Measurements from ENCODE around the gene FGF11.

FGF11 gene

DNA sequence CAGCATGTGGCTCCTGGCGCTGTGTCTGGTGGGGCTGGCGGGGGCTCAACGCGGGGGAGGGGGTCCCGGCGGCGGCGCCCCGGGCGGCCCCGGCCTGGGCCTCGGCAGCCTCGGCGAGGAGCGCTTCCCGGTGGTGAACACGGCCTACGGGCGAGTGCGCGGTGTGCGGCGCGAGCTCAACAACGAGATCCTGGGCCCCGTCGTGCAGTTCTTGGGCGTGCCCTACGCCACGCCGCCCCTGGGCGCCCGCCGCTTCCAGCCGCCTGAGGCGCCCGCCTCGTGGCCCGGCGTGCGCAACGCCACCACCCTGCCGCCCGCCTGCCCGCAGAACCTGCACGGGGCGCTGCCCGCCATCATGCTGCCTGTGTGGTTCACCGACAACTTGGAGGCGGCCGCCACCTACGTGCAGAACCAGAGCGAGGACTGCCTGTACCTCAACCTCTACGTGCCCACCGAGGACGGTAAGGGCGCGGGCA is 31.0 kb upstream of the FGF11 start:
- DNase-seq (ENCODE audit: low read depth, low spot score): no peak

DNA sequence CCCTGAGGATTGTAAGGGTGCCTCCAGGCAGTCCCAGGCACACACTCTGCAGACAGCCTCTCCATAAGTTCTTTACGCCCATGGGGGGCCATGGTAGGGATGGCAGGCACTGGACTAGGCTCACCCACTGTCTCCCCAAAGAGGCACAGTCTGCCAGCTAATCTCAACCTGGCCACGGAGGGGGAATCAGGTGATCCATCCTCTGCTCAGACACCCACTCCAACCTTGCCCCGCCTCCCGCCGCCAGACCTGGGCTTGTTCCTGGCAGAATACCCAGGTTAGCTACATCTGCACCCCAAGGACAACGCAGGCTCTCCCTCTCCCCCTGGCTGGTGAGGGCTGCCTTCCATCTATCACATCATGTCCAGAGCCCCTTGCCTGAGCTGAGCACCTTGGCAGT is 30.4 kb upstream of the FGF11 start:
- DNase-seq (ENCODE audit: low read depth, low spot score): no peak

DNA sequence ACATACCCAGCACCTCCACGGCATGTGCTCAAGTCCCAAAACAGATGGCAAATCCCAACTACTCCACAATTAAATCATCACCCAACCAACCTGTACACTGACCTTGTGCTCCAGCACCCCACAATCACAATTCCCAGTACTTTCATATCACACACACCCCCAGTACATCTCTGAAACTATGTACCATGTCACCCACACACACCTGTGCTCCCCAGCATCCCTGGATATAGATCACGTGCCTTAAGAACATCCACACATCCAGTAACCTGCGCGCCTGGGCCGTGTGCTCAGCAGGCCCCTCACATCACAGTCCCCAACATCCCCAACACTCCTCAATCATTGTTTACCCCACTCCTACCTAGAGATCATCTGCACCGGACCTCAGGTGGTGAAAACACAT is 29.6 kb upstream of the FGF11 start:
- no peak for DNase-seq (ENCODE audit: low read depth, low spot score)

DNA sequence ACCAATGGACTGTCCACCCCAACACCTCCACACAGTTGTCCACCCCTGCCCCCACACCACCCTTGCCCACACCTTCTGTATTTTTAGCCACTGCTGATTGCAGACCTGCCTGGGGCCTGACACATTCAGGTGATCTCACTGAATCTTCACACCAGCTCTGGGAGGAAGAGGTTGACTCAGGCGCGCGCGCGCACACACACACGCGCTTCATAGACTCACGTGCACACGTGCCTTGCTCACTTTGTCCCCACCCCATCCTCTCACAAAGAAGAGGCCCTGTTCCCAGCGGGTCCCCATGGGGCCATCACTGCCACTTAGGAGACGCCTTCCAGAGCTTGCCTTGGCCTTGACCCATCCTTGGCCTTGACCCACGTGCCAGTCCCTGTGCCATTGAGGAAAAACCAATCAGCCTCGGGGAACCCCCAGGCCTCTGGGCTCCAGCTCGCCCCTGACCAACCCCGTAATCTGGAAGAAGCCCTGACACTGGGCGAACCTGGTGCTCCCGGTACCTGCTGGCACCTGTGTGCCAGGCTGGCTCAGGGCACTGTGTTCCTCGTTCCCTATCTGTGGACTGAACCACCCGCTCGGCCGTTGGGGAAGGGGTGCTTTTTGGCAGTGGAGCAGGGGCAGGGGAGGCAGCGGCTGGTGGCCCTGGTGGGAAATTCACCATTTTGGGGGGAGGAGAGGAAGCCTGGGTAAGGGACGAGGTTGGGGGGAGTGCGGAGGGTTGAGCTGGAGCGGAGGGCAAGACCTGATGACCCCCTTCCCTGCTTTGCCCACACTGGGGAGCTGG is 28.5 kb upstream of the FGF11 start:
- no peak for DNase-seq (ENCODE audit: low read depth, low spot score)

DNA sequence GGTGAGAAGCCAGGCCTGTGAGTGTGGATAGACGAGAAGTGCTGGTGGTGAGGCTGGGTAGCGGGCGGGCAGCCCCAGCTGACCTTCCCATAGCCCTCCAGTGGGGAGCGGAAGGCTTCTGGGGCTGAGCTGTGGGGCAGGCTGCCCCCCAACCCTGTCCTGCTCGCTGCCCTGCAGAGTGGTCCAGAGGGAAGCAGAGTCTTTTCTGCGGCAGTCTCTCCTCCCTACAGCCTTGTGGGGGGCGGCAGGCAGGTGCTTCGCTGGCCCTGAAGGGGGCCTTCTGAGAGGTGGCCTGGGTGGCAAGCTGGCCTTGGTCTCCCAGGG is 27.9 kb upstream of the FGF11 start:
- no peak for DNase-seq (ENCODE audit: low read depth, low spot score)

DNA sequence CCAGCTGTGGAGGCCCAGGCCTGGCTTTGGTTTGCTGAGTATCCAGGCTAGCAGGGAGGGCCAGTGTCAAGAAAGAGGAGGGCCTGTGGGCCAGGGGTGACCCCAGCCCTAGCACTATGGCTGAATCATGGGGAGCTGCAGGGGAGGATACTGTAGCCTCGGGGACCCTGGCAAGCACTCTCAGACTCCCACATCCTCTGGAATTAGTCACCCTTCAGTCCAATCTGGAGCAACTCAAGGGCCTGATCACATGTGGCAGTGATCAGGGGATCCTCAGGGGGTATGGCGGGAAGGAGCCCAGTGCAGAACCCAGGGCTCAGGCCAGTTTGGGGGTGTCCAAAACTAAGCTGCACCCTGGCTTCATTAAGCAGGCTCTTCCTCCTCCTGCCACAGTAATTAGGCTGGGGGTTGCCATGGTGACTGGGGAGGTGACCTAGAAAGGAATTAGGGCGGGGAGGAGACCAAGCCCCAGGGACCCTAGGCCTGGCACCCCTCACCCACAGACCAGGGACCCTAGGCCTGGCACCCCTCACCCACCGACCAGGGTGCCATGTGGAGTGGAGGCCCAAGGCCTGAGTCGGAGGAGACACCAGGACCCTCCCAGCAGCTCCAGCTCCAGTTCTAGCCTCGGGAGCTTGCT is 25.8 kb upstream of the FGF11 start:
- no peak for DNase-seq (ENCODE audit: low read depth, low spot score)

DNA sequence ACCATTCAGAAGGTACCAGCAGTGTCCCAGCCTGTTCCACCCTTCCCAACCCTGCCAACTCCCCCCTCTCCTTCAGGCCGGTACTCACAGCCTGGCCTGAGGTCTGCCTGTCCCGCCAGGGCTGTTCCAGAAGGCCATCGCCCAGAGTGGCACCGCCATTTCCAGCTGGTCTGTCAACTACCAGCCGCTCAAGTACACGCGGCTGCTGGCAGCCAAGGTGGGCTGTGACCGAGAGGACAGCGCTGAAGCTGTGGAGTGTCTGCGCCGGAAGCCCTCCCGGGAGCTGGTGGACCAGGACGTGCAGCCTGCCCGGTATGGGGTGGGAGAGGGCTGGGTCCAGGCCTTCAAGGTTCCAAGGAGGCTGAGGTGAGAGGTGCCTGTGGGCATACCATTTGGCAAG is 24.5 kb upstream of the FGF11 start:
- no peak for DNase-seq (ENCODE audit: low read depth, low spot score)

DNA sequence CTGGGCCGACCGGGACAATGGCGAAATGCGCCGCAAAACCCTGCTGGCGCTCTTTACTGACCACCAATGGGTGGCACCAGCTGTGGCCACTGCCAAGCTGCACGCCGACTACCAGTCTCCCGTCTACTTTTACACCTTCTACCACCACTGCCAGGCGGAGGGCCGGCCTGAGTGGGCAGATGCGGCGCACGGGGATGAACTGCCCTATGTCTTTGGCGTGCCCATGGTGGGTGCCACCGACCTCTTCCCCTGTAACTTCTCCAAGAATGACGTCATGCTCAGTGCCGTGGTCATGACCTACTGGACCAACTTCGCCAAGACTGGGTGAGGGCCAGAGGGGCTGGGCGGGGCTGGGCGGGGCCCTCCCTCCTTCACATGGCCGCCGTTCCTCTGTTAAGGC is 23.5 kb upstream of the FGF11 start:
- no peak for DNase-seq (ENCODE audit: low read depth, low spot score)

DNA sequence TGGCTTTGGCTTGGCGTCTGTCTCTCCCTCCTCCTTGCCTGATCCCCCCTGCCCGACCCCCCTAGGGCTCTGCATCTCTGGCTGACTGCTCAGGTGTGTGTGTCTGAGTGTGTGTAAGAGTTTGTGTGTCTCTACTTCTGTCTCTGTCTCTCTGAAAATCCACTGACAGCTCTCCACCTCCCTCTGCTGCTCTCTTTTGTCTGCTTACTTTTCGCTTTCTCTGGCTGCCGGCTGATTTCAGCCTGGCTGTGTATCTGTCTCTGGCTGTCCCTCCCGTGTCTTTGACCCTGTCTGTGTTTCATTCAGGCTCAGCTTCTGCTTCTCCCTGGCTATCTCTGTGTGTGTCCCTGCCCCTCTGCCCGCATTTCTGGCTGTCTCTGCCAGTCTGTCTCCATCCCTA is 23.0 kb upstream of the FGF11 start:
- DNase-seq (ENCODE audit: low read depth, low spot score): no peak

DNA sequence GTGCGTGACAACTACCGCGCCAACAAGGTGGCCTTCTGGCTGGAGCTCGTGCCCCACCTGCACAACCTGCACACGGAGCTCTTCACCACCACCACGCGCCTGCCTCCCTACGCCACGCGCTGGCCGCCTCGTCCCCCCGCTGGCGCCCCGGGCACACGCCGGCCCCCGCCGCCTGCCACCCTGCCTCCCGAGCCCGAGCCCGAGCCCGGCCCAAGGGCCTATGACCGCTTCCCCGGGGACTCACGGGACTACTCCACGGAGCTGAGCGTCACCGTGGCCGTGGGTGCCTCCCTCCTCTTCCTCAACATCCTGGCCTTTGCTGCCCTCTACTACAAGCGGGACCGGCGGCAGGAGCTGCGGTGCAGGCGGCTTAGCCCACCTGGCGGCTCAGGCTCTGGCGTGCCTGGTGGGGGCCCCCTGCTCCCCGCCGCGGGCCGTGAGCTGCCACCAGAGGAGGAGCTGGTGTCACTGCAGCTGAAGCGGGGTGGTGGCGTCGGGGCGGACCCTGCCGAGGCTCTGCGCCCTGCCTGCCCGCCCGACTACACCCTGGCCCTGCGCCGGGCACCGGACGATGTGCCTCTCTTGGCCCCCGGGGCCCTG is 22.2 kb upstream of the FGF11 start:
- DNase-seq (ENCODE audit: low read depth, low spot score): no peak

DNA sequence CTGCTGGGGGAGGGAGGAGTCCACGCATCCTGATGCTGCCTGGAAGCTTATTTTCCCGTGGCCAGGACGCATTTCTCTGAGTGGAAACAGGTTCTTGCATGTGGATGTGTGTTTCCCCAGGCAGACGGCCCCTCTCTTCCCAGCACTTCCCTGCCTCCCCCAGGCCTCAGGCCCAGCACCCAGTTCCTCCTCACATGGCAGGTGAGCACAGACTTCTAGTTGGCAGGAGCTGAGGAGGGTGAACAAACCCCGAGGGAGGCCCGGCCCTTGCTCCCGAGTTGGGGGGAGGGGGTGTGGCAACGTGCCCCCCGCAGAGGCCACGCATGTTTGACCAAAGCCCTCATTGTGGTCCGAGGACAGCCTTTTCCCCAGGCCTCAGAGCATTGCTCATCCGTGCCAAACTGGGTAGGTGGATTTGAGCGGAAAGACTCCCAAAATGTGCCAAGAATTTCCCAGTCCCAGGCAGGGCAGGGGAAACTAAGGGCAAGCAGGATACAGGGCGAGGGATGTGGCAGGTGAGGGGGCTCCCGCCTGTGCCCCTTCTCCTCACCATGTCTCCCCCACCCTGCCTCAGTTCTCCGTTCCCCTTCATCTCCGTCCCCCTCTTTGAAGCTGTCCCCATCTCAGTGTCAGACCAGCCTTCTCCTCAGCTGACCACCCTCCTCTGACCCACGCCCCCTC is 20.7 kb upstream of the FGF11 start:
- no peak for DNase-seq (ENCODE audit: low read depth, low spot score)

DNA sequence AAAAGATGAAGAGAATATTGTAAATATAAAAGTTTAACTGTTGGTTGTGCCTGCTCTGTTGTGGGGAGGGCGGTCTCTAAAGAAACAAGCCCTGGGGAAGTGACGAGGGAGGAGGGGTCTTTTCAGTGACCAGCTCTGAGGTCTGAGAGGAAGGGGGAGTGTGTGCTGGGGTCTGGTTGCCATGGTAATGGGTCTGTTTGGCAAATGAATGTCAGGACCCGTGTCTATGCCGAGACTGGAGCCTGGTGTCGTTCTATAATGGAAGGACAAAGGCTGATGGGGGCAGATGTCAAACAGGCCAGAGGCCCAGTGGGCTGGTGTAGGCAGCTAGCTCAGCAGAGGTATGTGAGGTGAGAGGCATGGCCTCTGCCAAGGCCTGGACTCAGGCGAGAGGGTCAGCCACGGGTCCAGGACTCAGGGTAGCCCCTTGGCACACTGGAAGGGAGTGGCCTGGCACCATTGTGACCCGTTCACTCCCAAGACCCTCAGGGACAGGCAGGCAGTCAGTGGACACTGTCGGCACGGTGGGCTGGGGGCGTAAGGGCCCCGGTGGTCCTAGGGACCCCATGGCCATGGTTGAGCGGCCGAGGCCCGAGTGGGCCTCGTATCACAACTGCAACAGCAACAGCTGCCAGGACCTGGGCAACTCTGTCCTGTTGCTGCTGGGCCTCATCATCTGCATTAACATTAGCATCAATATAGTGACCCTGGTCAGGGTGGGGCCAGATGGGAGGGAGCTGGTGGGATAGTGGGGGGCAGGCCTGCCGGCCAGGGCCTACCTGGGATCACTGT is 19.3 kb upstream of the FGF11 start, which contains the start of gene SPEM1:
TSS of gene SPEM1 (plus strand) at position 506 of the 792 bp plus-strand sequence. CDS start at position 567, 61 bp downstream.
- DNase-seq (ENCODE audit: low read depth, low spot score): no peak

DNA sequence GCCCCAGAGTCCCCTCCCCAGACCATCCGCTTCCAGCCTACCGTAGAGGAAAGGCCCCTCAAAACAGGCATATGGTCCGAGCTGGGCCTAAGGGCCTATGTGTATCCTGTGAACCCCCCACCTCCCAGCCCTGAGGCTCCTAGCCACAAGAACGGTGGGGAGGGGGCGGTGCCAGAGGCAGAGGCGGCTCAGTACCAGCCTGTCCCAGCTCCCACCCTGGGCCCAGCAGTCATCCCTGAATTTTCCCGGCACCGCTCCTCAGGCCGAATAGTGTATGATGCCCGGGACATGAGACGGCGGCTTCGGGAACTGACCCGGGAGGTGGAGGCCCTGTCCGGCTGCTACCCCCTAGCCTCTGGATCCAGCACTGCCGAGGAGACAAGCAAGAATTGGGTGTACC is 18.1 kb upstream of the FGF11 start:
- DNase-seq (ENCODE audit: low read depth, low spot score): no peak

DNA sequence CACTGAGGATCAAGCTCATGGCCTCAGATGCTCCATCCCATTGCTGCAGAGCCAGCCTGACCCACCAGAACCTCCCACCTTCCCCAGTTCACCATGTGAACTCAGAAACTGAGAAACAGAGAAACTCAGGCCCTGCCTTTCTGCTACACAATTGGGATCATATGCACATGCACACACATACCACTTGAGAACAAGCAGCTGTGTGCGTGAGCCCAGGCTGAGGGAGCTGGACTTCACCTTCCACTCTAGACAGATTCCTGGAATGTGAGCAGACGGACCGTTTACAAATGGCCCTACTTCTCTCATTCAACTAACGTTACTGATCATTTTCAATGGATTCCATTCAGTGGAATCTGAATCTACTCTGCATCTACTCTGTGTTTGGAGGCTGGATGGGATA is 15.6 kb upstream of the FGF11 start:
- no peak for DNase-seq (ENCODE audit: low read depth, low spot score)

DNA sequence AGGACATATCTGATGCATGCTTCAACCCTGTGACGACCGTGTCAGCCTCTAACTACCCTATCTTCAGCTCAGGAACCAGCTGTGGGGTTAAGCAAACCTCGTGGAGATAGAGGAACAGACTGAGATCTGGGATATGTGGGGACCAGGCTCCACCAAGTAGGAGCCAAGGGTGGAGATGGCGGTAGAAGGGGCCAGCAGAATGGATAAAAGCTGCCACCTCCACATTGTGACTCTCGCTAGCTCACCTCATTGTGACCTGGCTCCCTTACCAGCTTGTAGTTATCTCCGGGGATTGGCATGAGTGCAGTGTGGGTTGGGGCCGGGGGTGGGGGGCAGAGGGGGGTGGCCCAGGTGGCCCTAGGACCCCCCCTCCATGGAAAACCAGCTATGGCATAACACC is 14.0 kb upstream of the FGF11 start, which contains the start of gene SPEM2:
TSS of gene SPEM2 (plus strand) at position 301 of the 400 bp plus-strand sequence. CDS start at position 374, 73 bp downstream.
- no peak for DNase-seq (ENCODE audit: low read depth, low spot score)

DNA sequence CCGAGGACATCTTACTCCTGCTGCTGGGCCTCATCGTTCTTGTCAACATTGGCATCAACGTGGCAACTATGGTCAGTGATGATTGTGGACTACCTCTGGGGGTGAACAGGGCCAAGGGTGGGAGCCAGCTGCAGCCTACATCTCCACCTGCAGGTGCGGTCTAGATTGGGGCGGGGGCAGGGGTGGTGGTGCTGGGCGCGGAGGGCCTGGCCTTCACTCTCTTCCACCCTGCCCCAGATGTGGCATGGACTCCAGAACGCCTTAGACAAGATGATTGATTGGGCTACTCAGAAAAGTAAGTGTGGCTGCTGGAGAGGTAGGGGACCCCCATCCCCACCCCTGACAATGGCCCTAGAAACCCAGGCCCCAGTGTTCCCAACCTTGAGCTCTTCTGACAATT is 13.6 kb upstream of the FGF11 start:
- DNase-seq (ENCODE audit: low read depth, low spot score): no peak

DNA sequence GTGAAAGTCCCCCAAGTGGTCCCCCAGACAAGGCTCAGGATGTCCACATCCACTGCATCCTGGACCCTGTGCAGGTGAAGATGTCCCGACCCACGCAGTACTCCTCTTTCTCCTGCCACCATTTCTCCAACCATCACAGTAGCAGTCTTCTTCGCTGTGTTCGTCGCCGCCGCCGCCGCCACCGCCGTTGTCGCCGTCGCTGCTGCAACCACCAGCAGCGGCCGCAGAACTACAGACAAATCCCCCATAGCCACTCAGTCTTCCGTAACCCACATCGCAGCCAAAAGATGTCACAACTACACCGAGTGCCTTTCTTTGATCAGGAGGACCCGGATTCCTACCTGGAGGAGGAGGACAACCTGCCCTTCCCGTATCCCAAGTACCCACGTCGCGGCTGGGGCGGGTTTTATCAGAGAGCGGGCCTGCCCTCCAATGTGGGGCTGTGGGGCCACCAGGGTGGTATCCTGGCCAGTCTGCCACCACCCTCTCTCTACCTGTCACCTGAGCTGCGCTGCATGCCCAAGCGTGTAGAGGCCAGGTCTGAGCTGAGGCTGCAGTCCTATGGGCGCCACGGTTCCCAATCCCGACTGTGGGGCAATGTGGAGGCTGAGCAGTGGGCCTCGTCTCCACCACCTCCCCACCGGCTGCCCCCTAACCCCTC is 13.0 kb upstream of the FGF11 start:
- no peak for DNase-seq (ENCODE audit: low read depth, low spot score)

DNA sequence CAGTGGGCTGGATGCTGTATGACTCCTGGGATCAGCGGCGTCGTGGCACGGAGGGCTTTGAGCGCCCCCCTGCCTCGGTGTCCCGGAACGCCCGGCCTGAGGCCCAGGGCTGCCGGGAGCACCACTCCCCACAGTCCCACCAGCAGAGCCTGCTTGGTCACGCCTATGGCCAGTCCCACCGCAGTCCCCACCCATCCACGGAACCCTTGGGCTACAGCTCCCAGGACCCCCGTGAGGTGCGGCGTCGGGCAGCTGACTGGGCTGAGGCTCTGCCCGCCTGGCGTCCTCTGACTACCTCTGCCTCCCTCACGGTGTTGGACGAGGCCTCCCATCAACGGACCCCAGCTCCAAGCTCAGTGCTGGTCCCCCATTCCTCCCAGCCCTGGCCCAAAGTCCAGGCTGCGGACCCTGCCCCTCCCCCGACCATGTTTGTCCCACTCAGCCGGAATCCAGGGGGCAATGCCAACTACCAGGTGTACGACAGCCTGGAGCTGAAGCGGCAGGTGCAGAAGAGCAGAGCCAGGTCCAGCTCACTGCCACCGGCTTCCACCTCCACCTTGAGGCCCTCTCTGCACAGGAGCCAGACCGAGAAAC is 12.3 kb upstream of the FGF11 start:
- no peak for DNase-seq (ENCODE audit: low read depth, low spot score)

DNA sequence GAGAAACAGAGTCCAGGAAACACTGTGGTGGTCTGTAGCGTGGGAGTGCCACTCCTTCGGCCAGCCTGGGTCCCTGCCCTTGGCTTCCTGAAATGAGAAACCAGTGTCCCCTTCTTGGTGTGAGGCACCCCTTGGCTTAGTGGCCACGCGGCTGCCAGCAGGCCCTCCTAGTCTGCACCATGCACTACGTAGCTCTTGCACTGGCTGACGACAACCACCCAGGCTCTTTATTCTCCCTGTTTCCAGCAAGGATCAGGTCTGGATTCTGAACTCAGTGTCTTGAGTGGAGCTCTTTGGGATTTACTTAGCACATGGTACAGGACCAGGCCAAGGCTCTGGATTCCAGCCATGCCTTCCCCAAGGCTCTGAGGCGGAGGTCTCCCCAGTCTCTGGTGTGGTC is 11.8 kb upstream of the FGF11 start:
- DNase-seq (ENCODE audit: low read depth, low spot score): no peak

DNA sequence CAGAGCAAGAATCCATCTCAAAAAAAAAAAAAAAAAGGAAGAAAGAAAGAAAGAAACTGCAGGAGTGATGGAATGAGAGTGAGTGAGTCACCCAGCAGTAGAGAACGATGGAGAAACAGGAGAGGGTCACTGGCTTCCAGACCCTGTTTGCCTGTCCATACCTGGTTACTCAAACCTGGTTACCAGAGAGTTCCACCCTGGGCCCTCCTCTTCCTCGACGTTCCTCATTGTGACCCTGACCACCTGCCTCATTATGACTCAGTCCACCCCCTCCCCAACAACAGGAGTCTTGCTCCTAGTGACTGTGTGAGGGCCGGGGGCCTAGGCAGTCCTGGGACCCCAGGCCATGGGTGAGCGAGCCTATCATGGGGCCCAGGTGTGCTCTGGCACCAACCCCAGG is 10.8 kb upstream of the FGF11 start, which contains the start of gene SPEM3:
TSS of gene SPEM3 (plus strand) at position 301 of the 400 bp plus-strand sequence. CDS start at position 347, 46 bp downstream.
- DNase-seq (ENCODE audit: low read depth, low spot score): no peak
